Stimulated activated CD4-positive, alpha-beta T cell treated with anti-CD3 and anti-CD28 coated beads, TNF-alpha, amount 100 ng/mL, for 4 hours (primary cell): ENCODE results near the gene DOCK1.
"Not testable (repeated sequence)": the region's sequence is repeated elsewhere in the genome, so short reads cannot be mapped to it uniquely, and the experiment has no call there.

ENCODE experiments used
- DNase-seq, 3 experiments: peaks; one replicate each; pipeline ENCODE4 v3.0.0-alpha.2; 2020; ENCODE audit warnings: low read depth in 3 of 3

The DOCK1 gene

GRCh38 chr10:126904818-126905701 lies at the start of gene DOCK1:
Gene DOCK1 (plus strand): TSS chr10:126905428. CDS start chr10:126905518, 90 bp downstream.
- DNase-seq = no peak

- no peak for DNase-seq
Observed at GRCh38 chr10:126857178-126857806, 47.9 kb upstream of the DOCK1 start.

- DNase-seq = no peak
Observed at GRCh38 chr10:126867567-126868365, 37.5 kb upstream of the DOCK1 start.

DNA sequence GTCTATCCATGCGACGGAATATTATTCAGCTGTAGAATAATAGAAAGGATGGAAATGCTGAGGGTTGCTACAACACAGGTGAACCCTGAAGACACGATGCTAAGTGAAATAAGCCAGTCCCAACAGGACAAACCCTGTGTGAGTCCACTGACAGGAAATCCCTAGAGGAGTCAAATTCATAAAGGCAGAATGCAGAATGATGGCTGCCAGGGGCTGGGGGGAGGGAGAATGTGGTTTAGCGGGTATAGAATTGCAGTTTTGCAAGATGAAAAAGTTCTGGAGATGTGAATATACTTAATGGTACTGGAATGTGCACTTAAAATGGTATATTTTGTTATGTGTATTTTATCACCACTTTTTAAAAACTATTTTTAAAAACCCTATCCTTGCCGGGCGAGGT lies 36.9 kb upstream of the DOCK1 start:
- DNase-seq = no peak

DNA sequence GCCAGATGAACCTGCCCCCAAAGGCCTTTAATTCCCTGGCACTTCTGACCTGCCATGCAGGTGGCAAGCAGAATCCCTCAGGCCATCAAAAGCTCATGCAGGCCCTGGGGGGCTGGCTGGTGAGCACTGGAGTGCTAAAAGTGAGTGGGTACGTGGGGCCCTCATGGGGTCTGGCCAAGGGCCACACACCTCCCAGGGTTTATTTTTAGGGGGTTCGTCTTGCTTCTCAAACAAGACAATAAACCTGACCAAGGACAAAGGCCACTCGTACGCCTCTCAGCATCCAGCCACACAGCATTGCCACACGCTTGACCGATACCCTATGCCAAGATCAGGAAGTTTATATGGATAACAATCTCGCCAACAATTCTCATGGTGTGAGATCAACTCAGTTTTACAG lies 33.1 kb upstream of the DOCK1 start:
- DNase-seq = no peak

GRCh38 chr10:126872768-126873167 lies 32.5 kb upstream of the DOCK1 start:
- no peak for DNase-seq

DNA sequence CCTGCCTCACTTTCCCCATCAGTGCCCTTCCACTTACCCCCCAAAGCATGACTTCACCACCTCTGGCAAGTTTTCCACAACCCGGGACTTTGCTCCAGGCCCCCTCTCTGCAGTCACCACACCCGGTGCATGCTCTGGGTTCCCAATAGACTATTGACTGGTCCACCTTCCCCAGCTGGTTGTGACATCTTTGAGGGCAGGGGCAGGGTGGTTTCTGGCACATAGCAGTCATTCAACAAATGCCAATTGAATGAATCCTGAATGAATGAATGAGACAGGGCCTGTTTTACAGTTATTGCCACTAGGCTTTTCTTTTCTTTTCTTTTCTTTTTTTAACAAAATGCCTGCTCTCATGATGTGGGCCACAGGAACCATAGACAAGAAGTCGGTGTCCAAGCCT lies 28.8 kb upstream of the DOCK1 start:
- no peak for DNase-seq

DNA sequence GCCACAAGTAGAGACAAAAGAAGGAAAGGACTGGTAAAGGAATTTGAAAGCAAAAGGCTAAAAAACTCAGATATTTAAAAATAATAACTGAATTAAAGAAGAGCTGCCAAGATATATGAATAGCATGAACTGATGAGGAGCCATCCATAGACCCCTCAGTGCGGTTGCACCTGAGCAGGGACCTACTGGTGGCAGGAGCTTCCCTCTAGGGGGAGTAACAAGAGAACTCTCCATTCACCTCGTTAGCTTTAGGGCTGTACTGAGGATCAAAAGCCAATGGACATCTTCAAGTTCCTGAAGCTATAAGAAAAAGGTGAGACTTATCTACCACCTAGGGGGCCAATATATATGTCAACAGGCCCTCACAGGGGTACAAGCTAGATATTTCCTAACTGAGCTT lies 27.8 kb upstream of the DOCK1 start:
- no peak for DNase-seq

- no peak for DNase-seq
Observed at GRCh38 chr10:126878594-126878993, 26.6 kb upstream of the DOCK1 start.

- no peak for DNase-seq
Observed at GRCh38 chr10:126880926-126881325, 24.3 kb upstream of the DOCK1 start.

GRCh38 chr10:126882055-126882454 lies 23.2 kb upstream of the DOCK1 start:
- not testable (repeated sequence) for DNase-seq

GRCh38 chr10:126888436-126888835 lies 16.8 kb upstream of the DOCK1 start:
- not testable (repeated sequence) for DNase-seq

GRCh38 chr10:126889421-126889820 lies 15.8 kb upstream of the DOCK1 start:
- no peak for DNase-seq

DNA sequence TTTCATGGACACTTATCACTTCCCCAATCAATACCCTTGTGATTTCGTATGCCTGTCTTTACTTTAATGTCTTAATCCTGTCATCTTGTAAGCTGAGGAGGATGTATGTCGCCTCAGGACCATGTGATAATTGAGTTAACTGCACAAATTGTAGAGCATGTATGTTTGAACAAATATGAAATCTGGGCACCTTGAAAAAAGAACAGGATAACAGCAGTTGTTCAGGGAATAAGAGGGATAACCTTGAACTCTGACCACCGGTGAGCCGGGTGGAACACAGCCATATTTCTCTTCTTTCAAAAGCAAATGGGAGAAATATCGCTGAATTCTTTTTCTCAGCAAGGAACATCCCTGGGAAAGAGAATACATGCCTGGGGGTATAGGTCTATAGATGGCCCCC lies 14.4 kb upstream of the DOCK1 start:
- not testable (repeated sequence) for DNase-seq

DNA sequence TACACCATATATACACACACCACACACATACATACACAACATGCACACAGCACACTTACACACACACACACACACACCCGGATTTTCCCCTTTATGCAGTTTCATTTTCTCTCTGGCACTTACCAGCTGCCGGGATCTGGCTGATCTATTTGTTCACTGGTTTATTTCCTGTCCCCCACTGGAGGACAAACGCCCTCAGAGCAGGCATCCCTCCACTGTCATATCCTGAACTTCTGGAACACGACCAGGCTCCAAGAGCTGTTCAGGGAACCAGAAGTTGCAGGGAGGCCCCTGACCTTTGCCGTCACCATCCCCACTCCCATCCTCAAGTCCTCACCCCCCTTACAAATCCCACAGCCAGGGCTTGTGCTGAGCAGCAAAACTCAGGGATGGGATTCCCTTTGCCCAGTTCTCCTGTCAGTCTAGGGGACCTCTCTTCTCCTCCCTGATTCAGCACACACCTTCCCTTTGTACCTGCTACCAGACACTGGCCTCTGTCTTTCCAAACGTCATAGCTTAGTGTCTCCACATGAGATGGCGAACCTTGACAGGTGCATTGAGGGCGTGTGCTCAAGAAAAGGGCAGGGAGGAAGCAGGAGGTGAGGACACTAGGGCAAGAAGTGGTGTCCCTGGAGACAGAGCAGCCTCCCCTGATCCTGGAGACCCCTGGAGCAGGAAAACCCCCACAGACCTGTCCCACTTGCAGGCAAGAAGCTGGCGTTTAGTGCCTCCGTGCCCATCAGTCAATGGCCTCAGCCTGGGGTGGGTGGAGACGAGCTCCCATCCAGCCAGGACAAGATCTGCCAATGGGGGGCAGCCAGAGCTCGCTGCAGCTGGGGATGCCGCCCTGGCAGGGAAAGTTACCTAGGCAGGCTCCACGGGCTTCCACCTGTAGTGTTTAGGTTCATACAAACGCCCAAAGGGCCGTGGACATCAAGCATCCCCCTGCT lies 12.7 kb upstream of the DOCK1 start:
- no peak for DNase-seq

GRCh38 chr10:126893206-126893605 lies 12.0 kb upstream of the DOCK1 start:
- DNase-seq = no peak

- no peak for DNase-seq
Observed at GRCh38 chr10:126893841-126894240, 11.4 kb upstream of the DOCK1 start.

GRCh38 chr10:126895214-126895781 lies 9.9 kb upstream of the DOCK1 start:
- no peak for DNase-seq

DNA sequence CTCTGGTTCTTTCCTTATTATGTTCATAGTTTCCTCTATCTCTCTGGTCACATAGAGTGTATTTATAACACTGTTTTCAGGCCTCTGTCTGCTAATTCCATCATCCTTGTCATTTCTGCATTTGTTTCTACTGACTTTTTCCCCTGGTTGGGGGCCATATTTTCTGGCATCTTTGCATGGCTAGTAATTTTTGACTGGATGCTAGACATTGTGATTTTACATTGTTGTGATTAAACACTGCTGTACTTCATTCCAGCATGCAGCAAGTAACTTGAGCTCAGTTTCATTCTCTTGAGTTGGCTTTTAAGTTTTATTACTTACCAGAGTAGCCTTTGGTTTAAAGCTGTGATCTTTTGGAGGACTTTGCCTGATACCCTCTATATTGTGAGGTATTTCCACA lies 6.8 kb upstream of the DOCK1 start:
- no peak for DNase-seq

GRCh38 chr10:126899529-126899928 lies 5.7 kb upstream of the DOCK1 start:
- not testable (repeated sequence) for DNase-seq

DNA sequence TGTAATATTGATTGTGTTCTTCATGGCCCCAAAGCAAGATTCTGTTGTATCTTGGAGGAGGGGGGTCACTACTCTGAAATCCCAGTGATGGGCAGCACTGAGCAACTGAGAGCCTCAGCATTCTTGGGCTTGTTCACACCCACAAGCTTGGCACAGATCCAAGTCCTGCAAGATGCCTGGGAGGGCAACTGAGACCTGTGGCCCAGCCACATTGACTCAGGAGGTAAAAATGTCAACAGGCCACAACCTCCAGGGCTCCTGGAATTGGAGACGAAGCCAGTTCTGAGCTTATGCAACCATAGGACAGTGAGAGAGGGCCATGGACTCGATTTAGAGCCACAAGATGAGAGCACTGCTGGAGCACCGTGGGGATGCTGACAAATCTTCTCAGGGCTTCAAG lies 3.1 kb upstream of the DOCK1 start:
- no peak for DNase-seq
